CD1c-positive myeloid dendritic cell (primary cell): Measurements from ENCODE around the gene GSG1L.

Source experiments
- DNase-seq: peaks from one replicate; pipeline ENCODE4 v3.0.0-alpha.2; 2016; ENCODE audit errors: extremely low spot score

The GSG1L gene

GRCh38 chr16:28019218-28019617 lies 44.3 kb downstream of the GSG1L start:
- DNase-seq = no peak

- no peak for DNase-seq
These were observed 48.7 kb downstream of the GSG1L start for GRCh38 chr16:28014851-28015250.

- no peak for DNase-seq
These were observed 49.6 kb downstream of the GSG1L start for GRCh38 chr16:28013878-28014277.

GRCh38 chr16:28013392-28013791 lies 50.1 kb downstream of the GSG1L start:
- DNase-seq = no peak

GRCh38 chr16:28011971-28012445 lies 51.5 kb downstream of the GSG1L start:
- DNase-seq = no peak

- DNase-seq = no peak
These were observed 52.3 kb downstream of the GSG1L start for GRCh38 chr16:28011223-28011622.

- no peak for DNase-seq
These were observed 52.8 kb downstream of the GSG1L start for GRCh38 chr16:28010671-28011070.

- DNase-seq = no peak
These were observed 53.7 kb downstream of the GSG1L start for GRCh38 chr16:28009586-28010373.

- DNase-seq = no peak
These were observed 59.6 kb downstream of the GSG1L start for GRCh38 chr16:28003923-28004322.

- no peak for DNase-seq
These were observed 60.3 kb downstream of the GSG1L start for GRCh38 chr16:28003021-28003865.

- no peak for DNase-seq
These were observed 61.9 kb downstream of the GSG1L start for GRCh38 chr16:28001642-28002041.

- no peak for DNase-seq
These were observed 62.3 kb downstream of the GSG1L start for GRCh38 chr16:28001184-28001583.

GRCh38 chr16:28000314-28001169 lies 63.0 kb downstream of the GSG1L start:
- no peak for DNase-seq

- no peak for DNase-seq
These were observed 63.8 kb downstream of the GSG1L start for GRCh38 chr16:27999687-28000086.

GRCh38 chr16:27995378-27995777 lies 68.1 kb downstream of the GSG1L start:
- DNase-seq = no peak

- DNase-seq = no peak
These were observed 68.8 kb downstream of the GSG1L start for GRCh38 chr16:27994686-27995085.

- no peak for DNase-seq
These were observed 69.9 kb downstream of the GSG1L start for GRCh38 chr16:27993587-27993986.

- DNase-seq = no peak
These were observed 71.6 kb downstream of the GSG1L start for GRCh38 chr16:27991876-27992275.

GRCh38 chr16:27985981-27986380 lies 77.5 kb downstream of the GSG1L start:
- no peak for DNase-seq

GRCh38 chr16:27984121-27984520 lies 79.4 kb downstream of the GSG1L start:
- DNase-seq = no peak

- no peak for DNase-seq
These were observed 80.3 kb downstream of the GSG1L start for GRCh38 chr16:27983244-27983643.

GRCh38 chr16:27982184-27982583 lies 81.3 kb downstream of the GSG1L start:
- DNase-seq = no peak
